ENCODE results near the gene FOXL2NB. TPM values are rescaled to one million over a fixed set of nuclear protein-coding genes. Genes with fewer than 3 reads are reported as not detected.

Gene FOXL2NB
- total and polyA plus RNA-seq, 8 donors: 0.03 TPM; not detected in 7

DNA sequence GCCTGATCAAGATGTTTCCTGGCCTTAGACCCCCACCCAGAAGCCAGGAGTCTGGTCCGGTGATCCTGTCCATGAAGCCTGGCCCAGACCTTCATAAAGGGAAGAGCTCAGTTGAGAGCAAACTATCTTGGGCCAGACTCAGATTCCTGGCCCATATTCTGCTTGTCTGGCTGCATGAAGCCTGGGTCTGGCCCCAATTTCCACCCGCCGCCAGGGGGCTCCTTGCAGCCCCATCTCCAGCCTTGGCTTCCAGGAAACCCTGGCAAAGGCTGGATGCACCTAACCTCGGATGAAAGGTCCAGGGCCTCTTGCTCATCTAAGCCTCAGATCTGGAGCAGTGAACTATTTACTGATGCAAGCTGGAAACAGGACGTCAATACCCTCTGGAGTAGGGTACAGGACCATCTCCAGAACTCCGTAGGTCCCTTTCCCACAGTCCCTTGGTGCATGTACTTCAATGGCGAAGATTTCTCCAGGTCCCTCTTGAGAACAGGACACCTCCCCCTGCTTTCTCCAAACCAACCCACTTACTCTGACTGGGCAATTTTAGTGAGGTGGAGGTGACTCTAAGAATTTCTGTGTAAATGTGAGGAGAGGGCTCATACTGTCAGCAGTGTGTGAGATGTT lies 5.6 kb upstream of the FOXL2NB start:
- H3K36me3 ChIP-seq: no peaks in the 10 kb centered on the region
- peaks cover 81 to 100% (median 100%) of the 10 kb centered on the region in 3 donors for H3K27me3 ChIP-seq
- H3K4me1 ChIP-seq: peaks cover 51 to 66% (median 62%) of the 10 kb centered on the region in 4 donors
- TF ChIP-seq, protein P1, sequence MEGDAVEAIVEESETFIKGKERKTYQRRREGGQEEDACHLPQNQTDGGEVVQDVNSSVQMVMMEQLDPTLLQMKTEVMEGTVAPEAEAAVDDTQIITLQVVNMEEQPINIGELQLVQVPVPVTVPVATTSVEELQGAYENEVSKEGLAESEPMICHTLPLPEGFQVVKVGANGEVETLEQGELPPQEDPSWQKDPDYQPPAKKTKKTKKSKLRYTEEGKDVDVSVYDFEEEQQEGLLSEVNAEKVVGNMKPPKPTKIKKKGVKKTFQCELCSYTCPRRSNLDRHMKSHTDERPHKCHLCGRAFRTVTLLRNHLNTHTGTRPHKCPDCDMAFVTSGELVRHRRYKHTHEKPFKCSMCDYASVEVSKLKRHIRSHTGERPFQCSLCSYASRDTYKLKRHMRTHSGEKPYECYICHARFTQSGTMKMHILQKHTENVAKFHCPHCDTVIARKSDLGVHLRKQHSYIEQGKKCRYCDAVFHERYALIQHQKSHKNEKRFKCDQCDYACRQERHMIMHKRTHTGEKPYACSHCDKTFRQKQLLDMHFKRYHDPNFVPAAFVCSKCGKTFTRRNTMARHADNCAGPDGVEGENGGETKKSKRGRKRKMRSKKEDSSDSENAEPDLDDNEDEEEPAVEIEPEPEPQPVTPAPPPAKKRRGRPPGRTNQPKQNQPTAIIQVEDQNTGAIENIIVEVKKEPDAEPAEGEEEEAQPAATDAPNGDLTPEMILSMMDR (IDR thresholded peaks at IDR 0.05): peak in 3 of 7 experiments; percentile 25 to 30 (median 26)
- TF ChIP-seq POLR2AphosphoS5 (IDR thresholded peaks at IDR 0.05): no peak
- H3K27ac ChIP-seq: no peak overlapping the region
- intact Hi-C loops (cut with DNase I; ENCODE audit: low total_unique reads): no loop called here
- H3K4me3 ChIP-seq: no peak overlapping the region
- peak in 1 of 2 donors; percentile 70 for DNase-seq
- WGBS, 5 donors: 39 to 52% (median 47%) methylated on average over 7 of the region's 7 CpGs
- no peaks in the 10 kb centered on the region for H3K9me3 ChIP-seq

DNA sequence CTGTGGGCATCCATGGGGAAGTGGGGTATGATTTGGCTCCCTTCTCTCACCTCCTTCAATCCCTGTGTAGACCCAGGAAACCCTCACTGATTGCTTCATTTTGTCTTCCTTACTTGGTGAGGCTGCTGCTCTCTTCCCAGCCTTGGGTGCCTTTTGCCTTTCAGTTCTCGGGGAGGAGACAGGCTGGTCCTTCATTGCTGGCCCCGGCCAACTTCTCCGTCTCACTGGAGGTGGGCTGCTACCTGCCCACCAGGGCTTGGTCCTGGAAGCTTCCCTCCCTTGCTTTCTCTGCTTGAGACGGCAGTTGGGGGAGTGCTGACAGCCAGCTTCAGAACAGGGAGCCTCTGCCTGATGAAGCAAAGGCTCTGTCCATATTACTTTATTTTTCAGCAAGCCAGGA lies 4.7 kb upstream of the FOXL2NB start:
- Histone ChIP-seq H3K36me3 (no peaks in the 10 kb centered on the region), H3K4me3 (no peak overlapping the region), H3K27ac (no peak overlapping the region), H3K4me1 (peaks cover 51 to 66% (median 62%) of the 10 kb centered on the region in 4 donors), H3K9me3 (no peaks in the 10 kb centered on the region), H3K27me3 (peaks cover 82 to 100% (median 100%) of the 10 kb centered on the region in 3 donors)
- intact Hi-C loops (cut with DNase I; ENCODE audit: low total_unique reads): no loop called here
- WGBS, 5 donors: 68 to 84% (median 73%) methylated on average over 4 of the region's 4 CpGs
- no peak for TF ChIP-seq EP300 (IDR thresholded peaks at IDR 0.05)
- TF ChIP-seq POLR2A (IDR thresholded peaks at IDR 0.05): no peak
- TF ChIP-seq, protein P1 (IDR thresholded peaks at IDR 0.05): no peak
- no peak for TF ChIP-seq POLR2AphosphoS5 (IDR thresholded peaks at IDR 0.05)
- DNase-seq: no peak

DNA sequence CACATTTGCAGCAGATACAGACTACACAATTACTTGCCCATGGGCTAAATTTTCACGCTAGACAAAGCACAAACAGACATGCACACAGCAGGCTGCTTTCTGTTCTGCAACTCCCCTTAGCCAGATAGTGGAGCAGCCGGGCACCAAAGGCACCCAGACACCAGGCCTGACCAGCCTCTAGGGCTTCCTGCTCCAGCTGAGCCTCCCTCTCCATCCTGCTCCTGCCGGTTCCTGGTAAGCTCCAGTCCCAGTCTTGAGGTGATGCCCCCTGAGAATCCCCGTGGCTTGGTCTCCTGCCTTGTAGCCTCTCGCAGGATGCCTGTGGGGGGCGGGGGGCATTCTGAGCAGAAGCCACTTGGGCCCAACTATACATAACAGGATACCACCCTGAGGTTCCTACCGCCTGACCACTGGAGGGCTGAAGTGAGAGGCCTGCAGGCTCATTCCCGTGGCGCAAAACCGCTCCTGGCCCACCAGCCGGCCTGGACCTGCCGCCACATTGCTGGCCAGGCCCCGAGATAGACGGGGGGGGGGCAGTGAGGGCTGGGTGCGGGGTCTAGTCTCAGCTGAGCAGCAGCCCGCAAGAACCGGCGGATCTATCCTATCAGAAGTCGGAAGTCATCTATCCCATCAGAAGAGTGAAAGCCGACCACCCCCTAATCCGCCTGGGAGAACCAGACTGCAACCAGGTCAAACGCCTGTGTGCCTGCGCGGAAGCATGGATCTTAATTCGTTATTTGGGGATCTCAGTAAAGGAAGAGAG lies 4.0 kb upstream of the FOXL2NB start:
- peak in 1 of 2 donors; percentile 21 for DNase-seq
- 15 to 24% (median 17%) methylated on average over 21 to 25 of the region's 25 CpGs for WGBS, 5 donors
- TF ChIP-seq EP300 (IDR thresholded peaks at IDR 0.05): no peak
- TF ChIP-seq, protein P1 (IDR thresholded peaks at IDR 0.05): no peak
- TF ChIP-seq POLR2A (IDR thresholded peaks at IDR 0.05): no peak
- TF ChIP-seq POLR2AphosphoS5 (IDR thresholded peaks at IDR 0.05): no peak
- Histone ChIP-seq H3K27me3 (peaks cover 80 to 100% (median 100%) of the 10 kb centered on the region in 3 donors), H3K4me3 (no peak overlapping the region), H3K27ac (no peak overlapping the region), H3K9me3 (no peaks in the 10 kb centered on the region), H3K36me3 (no peaks in the 10 kb centered on the region), H3K4me1 (peaks cover 47 to 61% (median 58%) of the 10 kb centered on the region in 4 donors)
- intact Hi-C loops (cut with DNase I; ENCODE audit: low total_unique reads): no loop called here

- no peak overlapping the region for H3K27ac ChIP-seq
- intact Hi-C loops (cut with DNase I; ENCODE audit: low total_unique reads): no loop called here
- peak in 1 of 2 donors; percentile 45 for DNase-seq
- H3K36me3 ChIP-seq: no peaks in the 10 kb centered on the region
- peaks cover 37 to 52% (median 49%) of the 10 kb centered on the region in 4 donors for H3K4me1 ChIP-seq
- no peaks in the 10 kb centered on the region for H3K9me3 ChIP-seq
- peak overlapping the region in 1 of 4 donors; percentile 51 for H3K4me3 ChIP-seq
- peaks cover 73 to 100% (median 100%) of the 10 kb centered on the region in 3 donors for H3K27me3 ChIP-seq
- TF ChIP-seq EP300 (IDR thresholded peaks at IDR 0.05) (no peak), POLR2AphosphoS5 (IDR thresholded peaks at IDR 0.05) (no peak), POLR2A (IDR thresholded peaks at IDR 0.05) (no peak)
- TF ChIP-seq, protein P1 (IDR thresholded peaks at IDR 0.05): no peak
- 12 to 16% (median 16%) methylated on average over 30 of the region's 30 CpGs for WGBS, 5 donors
Observed at GRCh38 chr3:138943724-138944653, 3.0 kb upstream of the FOXL2NB start.

Data from stomach (tissue), 9 donors.